Esophagus (tissue), 2 donors: ENCODE measurements around the gene VEGFD. TPM values are rescaled to one million over a fixed set of nuclear protein-coding genes. Genes with fewer than 3 reads are reported as not detected.

Source experiments
- polyA plus RNA-seq, 2 donors: library from polyadenylated mRNA; stranded (reverse); fragments of 200-250 nt; gene quantifications; one replicate each; pipeline ENCODE4 v1.2.3, GENCODE V29; 2013
- donor health status: healthy with polysubstance abuse.
- donor health status: Bipolar disorder and iron deficiency.

VEGFD gene
- polyA plus RNA-seq, 2 donors, result 0.56 to 0.57 TPM

Other genes starting within 250 kb of the VEGFD start
- gene ASB9, start 114.3 kb downstream of the VEGFD start, polyA plus RNA-seq, result under 1 TPM; 0.65 to 0.88 TPM
- not detected for gene ASB11, start 68.8 kb downstream of the VEGFD start, polyA plus RNA-seq
- gene PIGA, start 48.9 kb downstream of the VEGFD start, polyA plus RNA-seq, result 1 to 10 TPM; 8.4 to 8.7 TPM
- gene PIR, start 108.9 kb upstream of the VEGFD start, polyA plus RNA-seq, result 10 to 100 TPM; 17.0 to 38.1 TPM
- under 1 TPM; 0.22 to 0.33 TPM for gene BMX, start 116.4 kb upstream of the VEGFD start, polyA plus RNA-seq
- gene ACE2, start 216.5 kb upstream of the VEGFD start, polyA plus RNA-seq, result 1 to 10 TPM; 1.7 to 3.1 TPM